HepG2 (cell line): ENCODE measurements around the gene EIF6. TPM values are rescaled to one million over a fixed set of nuclear protein-coding genes. Genes with fewer than 3 reads are reported as not detected.

Experiments
- BRD4 ChIP-seq: sonication (generic); formaldehyde crosslinking; IDR thresholded peaks from 2 replicates; pipeline ENCODE4 v1.4.0; 2020; ENCODE audit warnings: missing genetic modification reagents
- CC2D1A ChIP-seq: sonication (generic); formaldehyde crosslinking; IDR thresholded peaks from 2 replicates; pipeline ENCODE4 v1.8.1; 2023; ENCODE audit warnings: mild to moderate bottlenecking, missing genetic modification reagents
- EHMT2 ChIP-seq: fragments of 200-600 bp; sonication (generic); IDR thresholded peaks from 2 replicates; pipeline ENCODE4 v1.7.0; 2017; ENCODE audit warnings: antibody characterized with exemption, low read depth, low read length, borderline replicate concordance
- HNRNPUL1 ChIP-seq: fragments of 200-400 bp; formaldehyde crosslinking; IDR thresholded peaks from 2 replicates; pipeline ENCODE4 v1.6.1; 2017; ENCODE audit warnings: low read depth, mild to moderate bottlenecking, low read length, moderate library complexity
- SOX6 ChIP-seq, 2 experiments: fragments of 450-650 bp in 1 of 2; sonication (generic) in 1 of 2; formaldehyde crosslinking in 1 of 2; IDR thresholded peaks; 2 replicates each; pipeline versions ENCODE4 v1.4.0 to v1.6.1; 2017 to 2020; ENCODE audit warnings: antibody characterized with exemption in 1 of 2, mild to moderate bottlenecking in 1 of 2, missing genetic modification reagents in 1 of 2
- ZNF124 ChIP-seq: sonication (generic); formaldehyde crosslinking; IDR thresholded peaks from 2 replicates; pipeline ENCODE4 v1.4.0; 2020; ENCODE audit warnings: missing genetic modification reagents
- polyA plus RNA-seq, 8 experiments: library from polyadenylated mRNA; depleted of rRNA in 3 of 8; stranded (reverse) in 7 of 8; unstranded in 1 of 8; fragments of >200 nt; fragmentation: Illumina TruSeq in 4 of 8; extraction: Trizol in 4 of 8; gene quantifications; 2 replicates each; pipeline versions ENCODE4 v1.2.1 to v1.2.3, GENCODE V29; 2011 to 2016; ENCODE audit warnings: low read depth in 4 of 8, missing spikeins in 1 of 8, mixed read lengths in 1 of 8; ENCODE audit not compliant: insufficient read depth in 1 of 8
- total RNA-seq, 5 experiments: library from RNA; depleted of rRNA; stranded (reverse); fragments of >200 nt; fragmentation: Illumina TruSeq; extraction: Trizol; gene quantifications; 2 replicates each; pipeline ENCODE4 v1.2.3, GENCODE V29; 2016; ENCODE audit warnings: low read depth in 1 of 5
- TF ChIP-seq, protein P1 (sequence below): sonication (generic); formaldehyde crosslinking; IDR thresholded peaks from 2 replicates; pipeline ENCODE4 v1.4.0; 2020; ENCODE audit warnings: mild to moderate bottlenecking, missing genetic modification reagents
- TF ChIP-seq, protein P2 (sequence below): sonication (generic); formaldehyde crosslinking; IDR thresholded peaks from 2 replicates; pipeline ENCODE4 v1.4.0; 2020; ENCODE audit warnings: missing genetic modification reagents, borderline replicate concordance
- TF ChIP-seq, protein P3 (sequence below): sonication (generic); formaldehyde crosslinking; IDR thresholded peaks from 2 replicates; pipeline ENCODE4 v1.8.1; 2022; ENCODE audit warnings: mild to moderate bottlenecking, missing genetic modification reagents
- TF ChIP-seq, protein P4 (sequence below): sonication (generic); formaldehyde crosslinking; IDR thresholded peaks from 2 replicates; pipeline ENCODE4 v1.5.0; 2020; ENCODE audit warnings: missing genetic modification reagents, mild to moderate bottlenecking, borderline replicate concordance
- TF ChIP-seq, protein P5 (sequence below): sonication (generic); formaldehyde crosslinking; IDR thresholded peaks from 2 replicates; pipeline ENCODE4 v1.5.1; 2020; ENCODE audit warnings: missing genetic modification reagents, mild to moderate bottlenecking, borderline replicate concordance

EIF6 gene
- total and polyA plus RNA-seq, 2 of the 13 experiments (the other 11 are each of a cell fraction or from before 2014, with no cell fraction given), result 462 to 466 TPM

DNA sequence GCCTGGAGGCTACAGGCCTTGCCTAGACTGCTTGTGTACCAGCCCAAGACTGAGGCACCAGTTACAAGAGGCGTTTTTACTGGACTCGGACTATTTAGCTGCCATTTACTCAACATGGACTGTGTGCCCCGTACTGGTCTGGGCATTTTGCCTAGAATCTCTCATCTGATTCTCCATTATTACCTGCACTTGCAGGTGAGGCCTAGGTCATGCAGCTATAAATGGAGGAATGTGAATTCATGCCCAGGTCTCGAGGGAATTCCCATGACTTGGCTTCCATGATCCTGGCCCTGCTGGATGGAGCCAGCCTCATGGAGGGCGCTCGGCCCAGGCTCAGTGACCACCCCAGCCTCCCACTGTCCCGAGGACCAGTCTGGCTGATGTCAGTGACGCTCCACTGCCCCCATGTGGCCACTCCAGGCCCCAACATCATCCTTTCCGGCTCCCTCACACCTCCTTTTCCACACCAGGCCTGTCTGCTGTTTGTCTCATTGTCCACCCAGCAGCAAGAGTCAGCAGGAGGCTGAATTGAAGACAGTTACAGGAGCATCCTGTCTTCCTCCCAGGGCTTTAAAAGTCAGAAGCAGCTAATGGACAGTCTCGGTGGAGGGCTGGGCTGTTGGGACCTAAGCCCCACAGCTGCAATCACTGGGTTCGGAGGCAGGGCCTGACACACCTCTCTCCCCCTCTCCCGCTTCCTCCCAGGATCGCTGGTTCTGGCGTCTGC, 15.4 kb downstream of the EIF6 start (continued):
- TF ChIP-seq, protein P1, sequence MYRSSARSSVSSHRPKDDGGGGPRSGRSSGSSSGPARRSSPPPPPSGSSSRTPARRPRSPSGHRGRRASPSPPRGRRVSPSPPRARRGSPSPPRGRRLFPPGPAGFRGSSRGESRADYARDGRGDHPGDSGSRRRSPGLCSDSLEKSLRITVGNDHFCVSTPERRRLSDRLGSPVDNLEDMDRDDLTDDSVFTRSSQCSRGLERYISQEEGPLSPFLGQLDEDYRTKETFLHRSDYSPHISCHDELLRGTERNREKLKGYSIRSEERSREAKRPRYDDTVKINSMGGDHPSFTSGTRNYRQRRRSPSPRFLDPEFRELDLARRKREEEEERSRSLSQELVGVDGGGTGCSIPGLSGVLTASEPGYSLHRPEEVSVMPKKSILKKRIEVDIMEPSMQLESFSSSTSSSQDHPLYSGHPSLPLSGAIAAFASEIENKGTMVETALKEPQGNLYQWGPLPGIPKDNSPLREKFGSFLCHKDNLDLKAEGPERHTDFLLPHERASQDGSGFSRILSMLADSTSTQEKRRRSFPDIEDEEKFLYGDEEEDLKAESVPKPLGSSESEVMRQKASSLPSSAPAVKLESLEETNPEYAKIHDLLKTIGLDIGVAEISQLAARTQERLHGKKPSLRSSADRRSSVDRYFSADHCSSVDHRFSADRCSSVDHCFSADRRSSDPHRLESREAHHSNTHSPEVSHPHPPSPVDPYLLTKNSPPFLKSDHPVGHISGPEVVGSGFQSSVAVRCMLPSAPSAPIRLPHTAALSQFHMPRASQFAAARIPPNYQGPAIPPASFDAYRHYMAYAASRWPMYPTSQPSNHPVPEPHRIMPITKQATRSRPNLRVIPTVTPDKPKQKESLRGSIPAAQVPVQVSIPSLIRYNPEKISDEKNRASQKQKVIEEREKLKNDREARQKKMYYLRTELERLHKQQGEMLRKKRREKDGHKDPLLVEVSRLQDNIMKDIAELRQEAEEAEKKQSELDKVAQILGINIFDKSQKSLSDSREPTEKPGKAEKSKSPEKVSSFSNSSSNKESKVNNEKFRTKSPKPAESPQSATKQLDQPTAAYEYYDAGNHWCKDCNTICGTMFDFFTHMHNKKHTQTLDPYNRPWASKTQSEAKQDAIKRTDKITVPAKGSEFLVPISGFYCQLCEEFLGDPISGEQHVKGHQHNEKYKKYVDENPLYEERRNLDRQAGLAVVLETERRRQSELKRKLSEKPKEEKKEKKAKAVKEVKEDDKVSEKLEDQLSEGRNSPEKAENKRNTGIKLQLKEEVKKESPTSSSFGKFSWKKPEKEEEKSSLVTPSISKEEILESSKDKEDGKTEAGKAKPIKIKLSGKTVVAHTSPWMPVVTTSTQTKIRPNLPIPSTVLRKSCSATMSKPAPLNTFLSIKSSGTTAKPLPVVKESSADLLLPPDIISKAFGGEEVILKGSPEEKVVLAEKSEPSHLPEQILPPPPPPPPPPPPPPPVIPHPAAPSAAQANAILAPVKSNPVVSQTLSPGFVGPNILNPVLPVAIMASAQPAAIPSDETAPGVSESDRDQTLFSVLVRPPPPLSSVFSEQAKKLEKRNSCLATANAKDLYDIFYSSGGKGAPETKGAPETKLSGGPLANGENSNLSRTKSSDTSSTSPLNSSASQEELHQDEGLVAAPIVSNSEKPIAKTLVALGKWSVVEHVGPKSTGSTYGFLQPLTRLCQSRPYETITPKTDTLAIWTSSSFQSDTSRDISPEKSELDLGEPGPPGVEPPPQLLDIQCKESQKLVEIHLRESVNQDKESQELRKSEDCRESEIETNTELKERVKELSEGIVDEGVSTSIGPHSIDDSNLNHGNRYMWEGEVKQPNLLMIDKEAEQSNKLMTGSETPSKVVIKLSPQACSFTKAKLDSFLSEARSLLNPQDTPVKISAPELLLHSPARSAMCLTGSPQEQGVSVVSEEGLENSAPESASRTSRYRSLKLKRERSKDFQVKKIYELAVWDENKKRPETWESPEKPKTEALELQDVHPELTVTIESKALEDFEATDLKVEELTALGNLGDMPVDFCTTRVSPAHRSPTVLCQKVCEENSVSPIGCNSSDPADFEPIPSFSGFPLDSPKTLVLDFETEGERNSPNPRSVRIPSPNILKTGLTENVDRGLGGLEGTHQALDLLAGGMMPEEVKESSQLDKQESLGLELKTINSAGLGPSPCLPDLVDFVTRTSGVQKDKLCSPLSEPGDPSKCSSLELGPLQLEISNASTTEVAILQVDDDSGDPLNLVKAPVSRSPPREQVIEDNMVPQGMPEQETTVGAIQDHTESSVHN (CRISPR knock-in tag), result no peak
- TF ChIP-seq, protein P2, sequence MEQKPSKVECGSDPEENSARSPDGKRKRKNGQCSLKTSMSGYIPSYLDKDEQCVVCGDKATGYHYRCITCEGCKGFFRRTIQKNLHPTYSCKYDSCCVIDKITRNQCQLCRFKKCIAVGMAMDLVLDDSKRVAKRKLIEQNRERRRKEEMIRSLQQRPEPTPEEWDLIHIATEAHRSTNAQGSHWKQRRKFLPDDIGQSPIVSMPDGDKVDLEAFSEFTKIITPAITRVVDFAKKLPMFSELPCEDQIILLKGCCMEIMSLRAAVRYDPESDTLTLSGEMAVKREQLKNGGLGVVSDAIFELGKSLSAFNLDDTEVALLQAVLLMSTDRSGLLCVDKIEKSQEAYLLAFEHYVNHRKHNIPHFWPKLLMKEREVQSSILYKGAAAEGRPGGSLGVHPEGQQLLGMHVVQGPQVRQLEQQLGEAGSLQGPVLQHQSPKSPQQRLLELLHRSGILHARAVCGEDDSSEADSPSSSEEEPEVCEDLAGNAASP (CRISPR knock-in tag), result no peak
- no peak for TF ChIP-seq CC2D1A (CRISPR knock-in tag)
- peak; percentile 84 for TF ChIP-seq ZNF124
- TF ChIP-seq, protein P3, sequence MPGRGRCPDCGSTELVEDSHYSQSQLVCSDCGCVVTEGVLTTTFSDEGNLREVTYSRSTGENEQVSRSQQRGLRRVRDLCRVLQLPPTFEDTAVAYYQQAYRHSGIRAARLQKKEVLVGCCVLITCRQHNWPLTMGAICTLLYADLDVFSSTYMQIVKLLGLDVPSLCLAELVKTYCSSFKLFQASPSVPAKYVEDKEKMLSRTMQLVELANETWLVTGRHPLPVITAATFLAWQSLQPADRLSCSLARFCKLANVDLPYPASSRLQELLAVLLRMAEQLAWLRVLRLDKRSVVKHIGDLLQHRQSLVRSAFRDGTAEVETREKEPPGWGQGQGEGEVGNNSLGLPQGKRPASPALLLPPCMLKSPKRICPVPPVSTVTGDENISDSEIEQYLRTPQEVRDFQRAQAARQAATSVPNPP (CRISPR knock-in tag), result no peak
- TF ChIP-seq BRD4 (CRISPR knock-in tag), result no peak
- 0 out of 2 replicates have a peak, but pooled peaks have one; percentile 58 for TF ChIP-seq EHMT2
- TF ChIP-seq, protein P4, sequence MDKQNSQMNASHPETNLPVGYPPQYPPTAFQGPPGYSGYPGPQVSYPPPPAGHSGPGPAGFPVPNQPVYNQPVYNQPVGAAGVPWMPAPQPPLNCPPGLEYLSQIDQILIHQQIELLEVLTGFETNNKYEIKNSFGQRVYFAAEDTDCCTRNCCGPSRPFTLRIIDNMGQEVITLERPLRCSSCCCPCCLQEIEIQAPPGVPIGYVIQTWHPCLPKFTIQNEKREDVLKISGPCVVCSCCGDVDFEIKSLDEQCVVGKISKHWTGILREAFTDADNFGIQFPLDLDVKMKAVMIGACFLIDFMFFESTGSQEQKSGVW (CRISPR knock-in tag), result no peak
- no peak for TF ChIP-seq SOX6 (IDR thresholded peaks at IDR 0.05)
- peak; percentile 71 for TF ChIP-seq SOX6 (CRISPR knock-in tag; IDR thresholded peaks at IDR 0.05)
- TF ChIP-seq HNRNPUL1, result no peak
- TF ChIP-seq, protein P5, sequence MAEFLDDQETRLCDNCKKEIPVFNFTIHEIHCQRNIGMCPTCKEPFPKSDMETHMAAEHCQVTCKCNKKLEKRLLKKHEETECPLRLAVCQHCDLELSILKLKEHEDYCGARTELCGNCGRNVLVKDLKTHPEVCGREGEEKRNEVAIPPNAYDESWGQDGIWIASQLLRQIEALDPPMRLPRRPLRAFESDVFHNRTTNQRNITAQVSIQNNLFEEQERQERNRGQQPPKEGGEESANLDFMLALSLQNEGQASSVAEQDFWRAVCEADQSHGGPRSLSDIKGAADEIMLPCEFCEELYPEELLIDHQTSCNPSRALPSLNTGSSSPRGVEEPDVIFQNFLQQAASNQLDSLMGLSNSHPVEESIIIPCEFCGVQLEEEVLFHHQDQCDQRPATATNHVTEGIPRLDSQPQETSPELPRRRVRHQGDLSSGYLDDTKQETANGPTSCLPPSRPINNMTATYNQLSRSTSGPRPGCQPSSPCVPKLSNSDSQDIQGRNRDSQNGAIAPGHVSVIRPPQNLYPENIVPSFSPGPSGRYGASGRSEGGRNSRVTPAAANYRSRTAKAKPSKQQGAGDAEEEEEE (CRISPR knock-in tag), result no peak
